Ovary (tissue), 9 donors: ENCODE results near the gene SPATA18. TPM values are rescaled to one million over a fixed set of nuclear protein-coding genes. Genes with fewer than 3 reads are reported as not detected.

ENCODE experiments used
- DNase-seq, 5 donors: peaks; one replicate each; pipeline ENCODE4 v3.0.0-alpha.2; 2019 to 2020
- H3K27ac ChIP-seq, 2 donors: fragments of 200-600 bp; one replicate each; pipeline versions ENCODE4 v1.5.1 to v1.8.0; 2019 to 2022
- H3K27me3 ChIP-seq: fragments of 200-600 bp; one replicate; pipeline ENCODE4 v1.8.0; 2022
- H3K36me3 ChIP-seq: fragments of 200-600 bp; sonication (generic); one replicate; pipeline ENCODE4 v1.5.1; 2019
- H3K4me1 ChIP-seq: one replicate; pipeline ENCODE4 v1.8.1; 2013; ENCODE audit warnings: mild to moderate bottlenecking, moderate library complexity; ENCODE audit not compliant: insufficient read depth
- H3K4me3 ChIP-seq: fragments of 200-600 bp; sonication (generic); one replicate; pipeline ENCODE4 v1.5.1; 2017
- H3K9me3 ChIP-seq, 2 donors: fragments of 200-600 bp in 1 of 2; sonication (generic) in 1 of 2; one replicate each; pipeline versions ENCODE4 v1.5.1 to v1.8.1; 2013 to 2019; ENCODE audit warnings: mild to moderate bottlenecking in 1 of 2, moderate library complexity in 1 of 2
- CTCF ChIP-seq, 3 donors: fragments of 450-650 bp in 2 of 3; fragments of 200-600 bp in 1 of 3; IDR thresholded peaks; one replicate each; pipeline versions ENCODE4 v1.5.1 to v1.8.0; 2016 to 2022; ENCODE audit warnings: antibody characterized with exemption in 3 of 3, mild to moderate bottlenecking in 1 of 3
- EP300 ChIP-seq: sonication (generic); formaldehyde crosslinking; IDR thresholded peaks from one replicate; pipeline ENCODE4 v1.6.1; 2017; ENCODE audit warnings: antibody characterized with exemption
- POLR2A ChIP-seq: fragments of 450-650 bp; IDR thresholded peaks from one replicate; pipeline ENCODE4 v1.6.1; 2017; ENCODE audit warnings: antibody characterized with exemption, mild to moderate bottlenecking, moderate library complexity
- WGBS, 3 donors: extraction: QIAGEN DNeasy Blood & Tissue Kit in 1 of 3; methylation state at CpG; one replicate each; pipeline versions ENCODE4 v1.1.5 to v1.1.7; 2013 to 2017; 5-methylcytosine and 5-hydroxymethylcytosine counted together
- intact Hi-C, 4 donors: fragments of 100-400 bp; cut with DNase I; formaldehyde crosslinking; loops; one replicate each; pipeline versions ENCODE4 v1.11.0 to v1.15.1; 2022 to 2023
- polyA plus RNA-seq, 2 donors: library from polyadenylated mRNA; stranded (reverse); fragments of 200-250 nt in 1 of 2; fragments of 350-450 nt in 1 of 2; fragmentation: Illumina TruSeq in 1 of 2; extraction: RNeasy Lipid Tissue Mini Kit (QIAGEN cat#74804) in 1 of 2; gene quantifications; one replicate each; pipeline ENCODE4 v1.2.3, GENCODE V29; 2013 to 2014
- total RNA-seq, 7 donors: library from RNA; depleted of rRNA in 2 of 7; stranded (reverse); fragments of >200 nt in 2 of 7; fragmentation: NEBNext Ultra II Directional in 3 of 7; extraction: Animal tissue kit (Norgen Biotek cat#: 25700) in 3 of 7; gene quantifications; one replicate each; pipeline versions ENCODE4 v1.1.0 to v1.2.4, GENCODE V29; 2016 to 2023
- donor health status: DM: no; HTN: no; CAD: no; lungs with moderate emphysema.
- donor health status: DM: no; HTN: no; CAD: no.
- donor health status: Bipolar disorder and iron deficiency.
- donor health status: DM: yes; HTN: yes; CAD: no.
- donor health status: DM: no; HTN: no; CAD: no.
- donor health status: DM: yes; HTN: yes; CAD: no.

SPATA18 gene
- total and polyA plus RNA-seq, 9 donors = 0.77 to 40.6 (median 4.8) TPM

GRCh38 chr4:52095374-52095773 is 44.3 kb downstream of the SPATA18 start:
- no peaks in the 10 kb centered on the region for H3K27me3 ChIP-seq
- no peak for DNase-seq
- H3K4me1 ChIP-seq = no peaks in the 10 kb centered on the region
- H3K4me3 ChIP-seq = no peak overlapping the region
- intact Hi-C loops = no loop called here
- TF ChIP-seq CTCF (IDR thresholded peaks at IDR 0.05) = no peak
- no peak for TF ChIP-seq EP300
- no peak for TF ChIP-seq POLR2A
- no peaks in the 10 kb centered on the region for H3K36me3 ChIP-seq
- H3K9me3 ChIP-seq = no peaks in the 10 kb centered on the region
- H3K27ac ChIP-seq = no peak overlapping the region
- 65 to 70% (median 70%) methylated on average over 1 of the region's 1 CpG for WGBS, 3 donors

- H3K9me3 ChIP-seq = no peaks in the 10 kb centered on the region
These were observed 44.9 kb downstream of the SPATA18 start for GRCh38 chr4:52096048-52096447.

GRCh38 chr4:52098618-52099017 is 47.5 kb downstream of the SPATA18 start:
- H3K4me3 ChIP-seq = no peak overlapping the region
- 96 to 98% (median 97%) methylated on average over 1 of the region's 1 CpG for WGBS, 3 donors
- H3K9me3 ChIP-seq = no peaks in the 10 kb centered on the region
- H3K36me3 ChIP-seq = no peaks in the 10 kb centered on the region
- DNase-seq = no peak
- intact Hi-C loops = no loop called here
- H3K27me3 ChIP-seq = no peaks in the 10 kb centered on the region
- H3K27ac ChIP-seq = no peak overlapping the region
- H3K4me1 ChIP-seq = no peaks in the 10 kb centered on the region
- TF ChIP-seq CTCF (IDR thresholded peaks at IDR 0.05) = no peak
- no peak for TF ChIP-seq POLR2A
- no peak for TF ChIP-seq EP300

More at GRCh38 chr4:52096048-52096447, 44.9 kb downstream of the SPATA18 start:
- Histone ChIP-seq H3K27ac (no peak overlapping the region), H3K4me1 (no peaks in the 10 kb centered on the region), H3K36me3 (no peaks in the 10 kb centered on the region), H3K27me3 (no peaks in the 10 kb centered on the region), H3K4me3 (no peak overlapping the region)
- intact Hi-C loops = no loop called here
- DNase-seq = no peak
- TF ChIP-seq EP300 = no peak
- TF ChIP-seq POLR2A = no peak
- no peak for TF ChIP-seq CTCF (IDR thresholded peaks at IDR 0.05)

- Histone ChIP-seq H3K27ac (no peak overlapping the region), H3K27me3 (no peaks in the 10 kb centered on the region), H3K9me3 (no peaks in the 10 kb centered on the region), H3K4me1 (no peaks in the 10 kb centered on the region), H3K4me3 (no peak overlapping the region), H3K36me3 (no peaks in the 10 kb centered on the region)
- DNase-seq = no peak
- TF ChIP-seq EP300 (no peak), POLR2A (no peak), CTCF (IDR thresholded peaks at IDR 0.05) (no peak)
- 25 to 39% (median 29%) methylated on average over 2 of the region's 2 CpGs for WGBS, 3 donors
- intact Hi-C loops = no loop called here
These were observed 48.9 kb downstream of the SPATA18 start for GRCh38 chr4:52099860-52100461.
